Stimulated activated CD4-positive, alpha-beta T cell treated with anti-CD3 and anti-CD28 coated beads, TNF-alpha, amount 100 ng/mL, for 1 hour (primary cell): ENCODE measurements around the gene SLC6A3.

Experiments used
- DNase-seq, 3 donors: peaks; one replicate each; pipeline ENCODE4 v3.0.0-alpha.2; 2020; ENCODE audit warnings: low read depth in 3 of 3, low spot score in 1 of 3

The SLC6A3 gene

DNA sequence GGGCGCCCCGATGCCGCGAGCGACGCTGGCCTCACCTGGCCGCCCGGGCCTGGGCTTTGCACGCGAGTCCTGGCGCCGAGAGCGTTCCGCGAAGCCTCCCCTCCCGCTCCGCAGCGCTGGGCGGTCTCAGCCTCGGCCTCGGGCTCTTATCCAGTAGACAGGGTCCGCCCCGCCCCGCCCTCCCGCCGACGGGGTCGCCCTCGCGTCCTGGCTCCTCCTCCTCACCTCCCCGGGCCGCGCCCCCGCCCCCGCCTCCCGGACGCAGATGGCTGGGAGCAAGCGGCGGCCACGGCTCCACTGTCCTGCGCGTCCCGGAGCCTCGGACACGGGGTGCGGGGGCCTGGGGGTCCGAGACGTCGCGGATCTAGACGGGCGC is at the start of gene SLC6A3:
TSS of gene SLC6A3 (minus strand) at position 128 of the 376 bp plus-strand sequence. CDS start 2,243 bp downstream, outside the sequence.
- peak in 1 of 3 donors; percentile 12 for DNase-seq

DNA sequence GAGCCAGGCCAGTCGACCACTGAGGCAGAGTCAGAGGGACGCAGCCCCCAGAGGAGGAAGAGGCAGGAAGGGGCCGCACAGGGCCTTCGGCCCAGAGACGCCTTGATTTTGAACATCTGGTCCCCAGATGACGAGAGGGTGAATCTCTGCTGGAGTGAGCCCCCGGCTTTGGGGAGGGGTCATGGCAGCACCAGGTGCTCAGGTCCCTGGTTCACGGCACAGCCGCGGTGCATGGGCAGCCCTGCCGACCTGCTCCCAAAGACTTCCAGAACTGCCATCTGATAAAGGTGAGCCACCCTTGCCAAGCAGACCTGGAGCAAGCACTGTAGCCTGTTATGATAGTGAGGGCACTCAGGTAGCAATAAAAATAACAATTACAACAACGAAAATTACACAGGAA is 48.7 kb upstream of the SLC6A3 start:
- no peak for DNase-seq

GRCh38 chr5:1493413-1493812 is 48.2 kb upstream of the SLC6A3 start:
- DNase-seq = no peak

GRCh38 chr5:1492757-1493156 is 47.5 kb upstream of the SLC6A3 start:
- DNase-seq = no peak

GRCh38 chr5:1490376-1490775 is 45.1 kb upstream of the SLC6A3 start:
- DNase-seq = no peak

GRCh38 chr5:1489754-1490153 is 44.5 kb upstream of the SLC6A3 start:
- DNase-seq = no peak

GRCh38 chr5:1488882-1489680 is 43.8 kb upstream of the SLC6A3 start:
- no peak for DNase-seq

DNA sequence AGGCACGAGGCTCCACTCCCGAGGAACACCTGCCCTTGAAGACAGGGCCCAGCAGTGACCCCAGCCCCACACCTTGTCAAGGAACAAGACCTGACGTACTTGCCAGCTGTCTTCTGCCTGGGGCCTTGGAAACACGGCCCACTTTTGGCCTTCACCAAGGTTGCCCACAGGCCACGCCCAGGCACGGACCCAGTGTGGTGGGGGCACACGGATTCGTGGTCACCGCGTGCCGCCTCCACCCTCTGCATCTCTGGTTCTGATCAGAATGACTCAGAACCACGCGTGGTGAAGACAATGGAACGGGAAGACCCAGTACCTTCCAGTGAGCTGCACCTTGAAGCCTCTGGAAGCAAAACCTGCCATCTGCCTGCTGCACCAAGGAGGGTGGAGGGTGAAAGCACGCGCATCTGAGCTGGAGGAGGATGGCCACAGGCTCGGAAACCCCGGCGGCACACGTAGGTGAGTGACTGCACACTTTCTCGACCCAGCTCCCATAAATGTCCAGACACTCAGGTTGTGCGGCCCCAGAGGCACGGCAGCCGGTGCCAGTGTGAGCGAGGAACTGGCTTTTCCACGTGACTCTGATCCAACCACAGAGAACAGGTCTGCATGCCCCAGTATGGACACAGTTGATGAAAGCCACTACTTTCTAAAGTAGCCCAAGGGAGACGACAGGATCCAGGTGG is 42.0 kb upstream of the SLC6A3 start:
- DNase-seq = no peak

- DNase-seq = no peak
These were observed 41.0 kb upstream of the SLC6A3 start for GRCh38 chr5:1486271-1486670.

GRCh38 chr5:1485579-1486118 is 40.4 kb upstream of the SLC6A3 start:
- DNase-seq = no peak

GRCh38 chr5:1484730-1485578 is 39.7 kb upstream of the SLC6A3 start:
- no peak for DNase-seq

DNA sequence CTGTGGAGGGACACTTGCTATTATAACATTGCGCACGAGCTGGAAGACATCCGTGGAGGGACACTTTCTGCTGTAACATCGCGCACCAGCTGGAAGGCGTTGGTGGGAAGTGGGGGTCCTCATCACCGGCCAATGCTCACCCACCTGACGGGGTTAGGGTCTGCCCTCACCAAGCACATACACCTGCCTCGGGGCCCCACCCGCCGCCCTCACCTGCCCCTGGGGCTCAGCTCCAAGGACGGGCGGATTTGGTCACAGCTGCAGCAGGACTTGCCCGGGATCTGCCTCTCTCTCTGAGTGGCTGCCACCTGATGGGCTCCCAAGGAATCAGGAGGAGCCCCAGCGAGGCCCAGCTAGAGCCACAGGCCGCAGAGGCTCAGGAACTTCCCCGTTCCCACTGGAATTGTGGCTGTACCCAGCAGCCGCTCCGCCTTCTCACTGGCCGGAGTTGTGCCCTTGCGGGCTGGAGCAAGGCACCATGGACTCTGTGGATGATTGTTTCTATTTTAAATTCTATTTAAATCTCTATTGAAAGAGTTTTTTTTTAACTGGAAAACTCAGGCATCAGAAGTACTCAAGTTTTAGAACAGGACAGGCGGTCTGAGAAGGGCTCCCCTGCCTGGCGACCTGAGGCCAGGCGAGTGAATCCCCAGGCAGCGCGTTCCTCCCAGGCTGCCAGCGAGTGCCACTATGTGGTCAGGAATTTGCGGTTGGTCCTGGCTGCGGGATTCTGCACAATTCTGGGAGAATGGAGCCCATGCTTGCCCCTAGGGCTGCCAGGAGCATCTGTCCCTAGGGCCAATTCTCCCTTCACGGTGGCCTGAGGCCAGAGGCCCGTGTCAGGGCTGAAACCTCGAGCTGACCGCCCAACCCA is 38.9 kb upstream of the SLC6A3 start:
- no peak for DNase-seq

GRCh38 chr5:1483064-1483463 is 37.8 kb upstream of the SLC6A3 start:
- no peak for DNase-seq

DNA sequence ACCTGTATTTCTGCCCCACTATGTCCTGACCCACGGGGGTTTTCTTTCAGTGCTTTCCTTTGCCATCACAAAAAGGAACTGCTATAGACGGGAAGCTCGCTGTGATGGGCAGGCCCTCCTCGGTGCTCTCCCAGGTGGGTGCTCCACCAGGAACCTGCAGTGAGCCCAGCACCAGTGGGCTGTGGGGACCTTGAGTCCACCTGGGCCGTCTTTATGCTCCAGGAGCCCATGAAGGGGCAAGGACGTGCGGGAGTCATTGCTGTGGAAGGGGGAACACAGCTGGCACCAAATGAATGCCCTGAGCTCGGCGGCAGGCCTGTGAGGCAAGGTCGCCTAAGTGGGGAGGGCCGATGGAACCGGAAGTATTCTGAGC is 36.7 kb upstream of the SLC6A3 start:
- no peak for DNase-seq

GRCh38 chr5:1481266-1481958 is 36.2 kb upstream of the SLC6A3 start:
- DNase-seq = no peak

DNA sequence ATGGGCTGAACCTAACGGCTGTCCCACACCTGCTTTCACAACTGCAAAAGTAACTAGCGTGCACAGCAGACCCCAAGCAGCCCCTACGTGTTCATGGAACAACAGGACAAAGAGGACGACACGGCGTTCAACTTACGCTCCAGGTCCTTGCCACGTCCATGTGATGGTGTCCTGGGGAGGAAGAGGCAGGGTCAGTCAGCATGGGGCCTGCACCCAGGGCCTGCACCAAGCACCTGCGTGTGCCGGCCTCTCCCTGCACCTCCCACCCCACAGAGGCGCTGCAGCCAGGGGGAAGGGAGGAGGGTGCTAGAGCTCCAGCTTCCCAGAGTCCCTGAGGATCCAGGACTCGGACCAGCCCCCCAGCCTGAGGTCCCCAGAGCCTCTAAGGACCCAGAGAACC is 35.6 kb upstream of the SLC6A3 start:
- no peak for DNase-seq

DNA sequence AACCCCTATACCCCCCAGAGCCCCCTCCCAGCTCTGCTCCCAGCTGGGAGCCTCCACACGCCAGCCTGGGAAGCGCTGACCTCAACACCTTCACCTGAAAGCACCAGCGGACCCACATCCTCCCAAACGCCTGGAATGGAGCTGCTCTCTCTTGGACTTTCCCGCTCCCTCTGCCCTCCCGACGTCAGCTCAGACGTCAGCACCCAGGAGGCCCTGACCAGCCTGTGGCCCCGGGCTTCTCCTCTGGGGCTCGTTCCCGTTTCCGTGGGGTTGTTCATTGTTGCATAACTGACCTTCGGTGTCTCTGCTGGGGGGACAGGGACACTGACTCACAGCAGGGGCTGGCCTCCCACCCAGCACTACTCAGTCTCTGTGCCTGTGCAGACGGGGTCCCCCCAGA is 35.0 kb upstream of the SLC6A3 start:
- DNase-seq = no peak

DNA sequence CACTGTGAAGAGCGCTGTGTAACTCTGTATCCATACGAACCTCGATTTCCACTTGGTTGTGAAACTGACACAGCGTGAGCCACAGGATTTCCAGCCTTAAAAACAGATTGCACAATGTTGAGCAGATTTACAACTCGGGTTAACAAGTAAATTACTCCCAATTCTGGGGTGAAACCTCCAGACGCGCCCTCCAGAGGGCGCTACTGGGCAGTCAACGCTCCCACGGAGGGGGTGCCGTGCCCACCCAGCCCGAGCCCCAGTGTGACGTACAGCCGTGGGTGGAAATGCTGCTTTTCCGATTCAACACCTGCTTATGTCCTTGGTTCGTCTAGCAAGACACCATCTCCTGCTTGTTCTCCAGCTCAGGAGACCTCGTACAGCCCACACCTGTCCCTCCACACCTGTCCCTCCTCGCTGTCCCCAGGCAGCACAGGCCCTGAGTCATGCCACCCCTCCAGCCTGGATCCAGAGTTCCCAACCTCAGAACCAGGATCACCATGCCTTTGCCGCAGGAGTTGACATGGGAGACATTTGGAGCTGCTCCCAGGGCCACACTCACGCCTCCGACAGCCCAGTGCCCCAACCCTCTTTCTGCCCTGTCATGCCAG is 34.4 kb upstream of the SLC6A3 start:
- peak in 1 of 3 donors; percentile 39 for DNase-seq

GRCh38 chr5:1479066-1479465 is 33.8 kb upstream of the SLC6A3 start:
- DNase-seq = no peak
